ENCODE data around the gene ST6GAL1. TPM values are rescaled to one million over a fixed set of nuclear protein-coding genes. Genes with fewer than 3 reads are reported as not detected.

The ST6GAL1 gene
- total and polyA plus RNA-seq, 12 donors, result 7.2 to 95.0 (median 55.4) TPM

- intact Hi-C loops (cut with DNase I), result no loop called here
- peak in 1 of 7 donors; percentile 27 for DNase-seq
- peak overlapping the region in 1 of 5 donors; percentile 44 for H3K27ac ChIP-seq
- H3K4me3 ChIP-seq, result no peak overlapping the region
- H3K9me3 ChIP-seq (replicated peaks in 1 of 3), result no peaks in the 10 kb centered on the region
- H3K36me3 ChIP-seq (replicated peaks in 1 of 2), result no peaks in the 10 kb centered on the region
- H3K4me1 ChIP-seq (replicated peaks in 1 of 2), result peaks cover 0 to 7% of the 10 kb centered on the region in 2 donors
- no peaks in the 10 kb centered on the region for H3K27me3 ChIP-seq
- no peak for TF ChIP-seq CTCF (IDR thresholded peaks at IDR 0.05)
- no peak for TF ChIP-seq POLR2A (IDR thresholded peaks at IDR 0.05)
- 85 to 91% (median 89%) methylated on average over 10 of the region's 10 CpGs for WGBS, 4 donors
These were observed 67.2 kb downstream of the ST6GAL1 start for GRCh38 chr3:186997473-186997939.

GRCh38 chr3:186998937-186999368 is 68.6 kb downstream of the ST6GAL1 start:
- DNase-seq, result no peak
- Histone ChIP-seq H3K4me1 (replicated peaks in 1 of 2) (peaks cover 0 to 7% of the 10 kb centered on the region in 2 donors), H3K36me3 (replicated peaks in 1 of 2) (no peaks in the 10 kb centered on the region), H3K9me3 (replicated peaks in 1 of 3) (no peaks in the 10 kb centered on the region), H3K27me3 (no peaks in the 10 kb centered on the region), H3K4me3 (no peak overlapping the region), H3K27ac (no peak overlapping the region)
- TF ChIP-seq CTCF (IDR thresholded peaks at IDR 0.05) (no peak), POLR2A (IDR thresholded peaks at IDR 0.05) (no peak)
- WGBS, 4 donors, result 89 to 97% (median 90%) methylated on average over 9 of the region's 9 CpGs
- intact Hi-C loops (cut with DNase I), result no loop called here

- H3K36me3 ChIP-seq (replicated peaks in 1 of 2), result no peaks in the 10 kb centered on the region
- no peak for TF ChIP-seq POLR2A (IDR thresholded peaks at IDR 0.05)
- TF ChIP-seq CTCF (IDR thresholded peaks at IDR 0.05), result no peak
- peaks cover 0 to 7% of the 10 kb centered on the region in 2 donors for H3K4me1 ChIP-seq (replicated peaks in 1 of 2)
- H3K27me3 ChIP-seq, result no peaks in the 10 kb centered on the region
- 76 to 85% (median 82%) methylated on average over 4 of the region's 4 CpGs for WGBS, 4 donors
- H3K4me3 ChIP-seq, result no peak overlapping the region
- peak overlapping the region in 1 of 5 donors; percentile 40 for H3K27ac ChIP-seq
- DNase-seq, result no peak
- intact Hi-C loops (cut with DNase I), result no loop called here
- no peaks in the 10 kb centered on the region for H3K9me3 ChIP-seq (replicated peaks in 1 of 3)
These were observed 70.4 kb downstream of the ST6GAL1 start for GRCh38 chr3:187000711-187001151.

GRCh38 chr3:187002915-187003314 is 72.6 kb downstream of the ST6GAL1 start:
- Histone ChIP-seq H3K27me3 (no peaks in the 10 kb centered on the region), H3K27ac (no peak overlapping the region), H3K36me3 (replicated peaks in 1 of 2) (no peaks in the 10 kb centered on the region), H3K9me3 (replicated peaks in 1 of 3) (no peaks in the 10 kb centered on the region), H3K4me1 (replicated peaks in 1 of 2) (peaks cover 0 to 7% of the 10 kb centered on the region in 2 donors), H3K4me3 (no peak overlapping the region)
- WGBS, 4 donors, result 90 to 99% (median 96%) methylated on average over 4 of the region's 4 CpGs
- DNase-seq, result no peak
- intact Hi-C loops (cut with DNase I), result no loop called here
- TF ChIP-seq CTCF (IDR thresholded peaks at IDR 0.05) (no peak), POLR2A (IDR thresholded peaks at IDR 0.05) (no peak)
